GM12874 (cell line): ENCODE measurements around the gene PUM1.

Experiments
- TF ChIP-seq, protein P1 (sequence below): IDR thresholded peaks from 2 replicates; pipeline ENCODE4 v1.5.1; 2011; ENCODE audit warnings: low read depth, mild to moderate bottlenecking, control low read depth, low read length, moderate library complexity; ENCODE audit not compliant: insufficient read depth

Gene PUM1

GRCh38 chr1:30905916-30906620, 159.4 kb downstream of the PUM1 start:
- TF ChIP-seq, protein P1, sequence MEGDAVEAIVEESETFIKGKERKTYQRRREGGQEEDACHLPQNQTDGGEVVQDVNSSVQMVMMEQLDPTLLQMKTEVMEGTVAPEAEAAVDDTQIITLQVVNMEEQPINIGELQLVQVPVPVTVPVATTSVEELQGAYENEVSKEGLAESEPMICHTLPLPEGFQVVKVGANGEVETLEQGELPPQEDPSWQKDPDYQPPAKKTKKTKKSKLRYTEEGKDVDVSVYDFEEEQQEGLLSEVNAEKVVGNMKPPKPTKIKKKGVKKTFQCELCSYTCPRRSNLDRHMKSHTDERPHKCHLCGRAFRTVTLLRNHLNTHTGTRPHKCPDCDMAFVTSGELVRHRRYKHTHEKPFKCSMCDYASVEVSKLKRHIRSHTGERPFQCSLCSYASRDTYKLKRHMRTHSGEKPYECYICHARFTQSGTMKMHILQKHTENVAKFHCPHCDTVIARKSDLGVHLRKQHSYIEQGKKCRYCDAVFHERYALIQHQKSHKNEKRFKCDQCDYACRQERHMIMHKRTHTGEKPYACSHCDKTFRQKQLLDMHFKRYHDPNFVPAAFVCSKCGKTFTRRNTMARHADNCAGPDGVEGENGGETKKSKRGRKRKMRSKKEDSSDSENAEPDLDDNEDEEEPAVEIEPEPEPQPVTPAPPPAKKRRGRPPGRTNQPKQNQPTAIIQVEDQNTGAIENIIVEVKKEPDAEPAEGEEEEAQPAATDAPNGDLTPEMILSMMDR: no peak

DNA sequence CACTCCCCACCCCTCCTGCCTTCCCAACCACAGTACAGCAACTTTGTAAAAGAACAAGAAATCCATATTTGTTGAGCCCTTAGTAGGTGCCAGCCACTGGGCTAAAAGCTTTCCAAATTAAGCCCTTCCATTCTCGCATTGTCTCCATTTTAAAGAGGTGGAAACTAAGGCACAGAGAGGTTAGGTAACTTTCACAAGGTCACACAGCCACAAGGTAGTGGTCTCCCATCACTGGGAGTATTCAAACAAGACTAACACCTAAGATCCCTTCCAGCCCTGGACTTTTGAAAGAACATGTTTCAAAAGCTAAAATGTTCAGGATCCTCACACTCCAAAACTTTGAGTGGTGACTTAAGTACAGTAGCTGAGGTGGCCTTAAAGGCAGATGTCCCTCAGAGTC, 160.1 kb downstream of the PUM1 start:
- TF ChIP-seq, protein P1: no peak

- TF ChIP-seq, protein P1: no peak
These were observed 160.6 kb downstream of the PUM1 start for GRCh38 chr1:30904962-30905335.

- TF ChIP-seq, protein P1: no peak
These were observed 161.1 kb downstream of the PUM1 start for GRCh38 chr1:30904191-30904961.

- TF ChIP-seq, protein P1: no peak
These were observed 162.0 kb downstream of the PUM1 start for GRCh38 chr1:30903343-30904034.

GRCh38 chr1:30902593-30903290, 162.8 kb downstream of the PUM1 start:
- TF ChIP-seq, protein P1: no peak
